ENCODE data around the gene FGF18.

DNA sequence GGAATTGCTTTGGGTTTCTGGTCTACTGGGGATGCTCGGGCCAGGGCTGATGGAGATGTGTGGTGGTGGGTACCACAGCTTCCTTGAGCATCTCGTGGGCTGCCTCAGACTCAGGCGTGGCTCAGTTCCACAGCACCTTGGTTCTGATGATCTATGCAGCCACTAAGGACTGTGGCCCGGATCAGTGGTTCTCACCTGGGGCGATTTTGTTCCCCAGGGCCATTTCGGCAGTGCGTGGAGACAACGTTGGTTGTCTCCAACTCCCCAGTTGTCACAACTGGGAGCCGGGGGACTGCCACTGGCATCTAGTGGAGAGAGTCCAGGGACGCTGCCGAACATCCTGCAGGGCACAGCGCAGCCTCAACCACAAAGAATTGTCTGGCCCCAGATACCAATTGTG lies 47.7 kb downstream of the FGF18 start:
- TF ChIP-seq FOS (IDR thresholded peaks at IDR 0.05; ENCODE audit: borderline replicate concordance, insufficient read depth, low read length) (no peak), POLR2AphosphoS5 (IDR thresholded peaks at IDR 0.05; ENCODE audit: insufficient read depth, low read depth, low read length) (no peak)
- TF ChIP-seq, protein P1, sequence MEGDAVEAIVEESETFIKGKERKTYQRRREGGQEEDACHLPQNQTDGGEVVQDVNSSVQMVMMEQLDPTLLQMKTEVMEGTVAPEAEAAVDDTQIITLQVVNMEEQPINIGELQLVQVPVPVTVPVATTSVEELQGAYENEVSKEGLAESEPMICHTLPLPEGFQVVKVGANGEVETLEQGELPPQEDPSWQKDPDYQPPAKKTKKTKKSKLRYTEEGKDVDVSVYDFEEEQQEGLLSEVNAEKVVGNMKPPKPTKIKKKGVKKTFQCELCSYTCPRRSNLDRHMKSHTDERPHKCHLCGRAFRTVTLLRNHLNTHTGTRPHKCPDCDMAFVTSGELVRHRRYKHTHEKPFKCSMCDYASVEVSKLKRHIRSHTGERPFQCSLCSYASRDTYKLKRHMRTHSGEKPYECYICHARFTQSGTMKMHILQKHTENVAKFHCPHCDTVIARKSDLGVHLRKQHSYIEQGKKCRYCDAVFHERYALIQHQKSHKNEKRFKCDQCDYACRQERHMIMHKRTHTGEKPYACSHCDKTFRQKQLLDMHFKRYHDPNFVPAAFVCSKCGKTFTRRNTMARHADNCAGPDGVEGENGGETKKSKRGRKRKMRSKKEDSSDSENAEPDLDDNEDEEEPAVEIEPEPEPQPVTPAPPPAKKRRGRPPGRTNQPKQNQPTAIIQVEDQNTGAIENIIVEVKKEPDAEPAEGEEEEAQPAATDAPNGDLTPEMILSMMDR (IDR thresholded peaks at IDR 0.05; ENCODE audit: extremely low read depth in 1 of 2, insufficient read depth in 1 of 2, low read depth in 1 of 2, low read length in 2 of 2), result no peak

Measured in endothelial cell of umbilical vein (primary cell).